ENCODE data around the gene DMRTA1. TPM values are rescaled to one million over a fixed set of nuclear protein-coding genes. Genes with fewer than 3 reads are reported as not detected.
"Not testable (repeated sequence)": the region's sequence is repeated elsewhere in the genome, so short reads cannot be mapped to it uniquely, and the experiment has no call there.

Gene DMRTA1
- total and polyA plus RNA-seq, 8 donors = 1.2 to 6.1 (median 1.8) TPM; not detected in 1

DNA sequence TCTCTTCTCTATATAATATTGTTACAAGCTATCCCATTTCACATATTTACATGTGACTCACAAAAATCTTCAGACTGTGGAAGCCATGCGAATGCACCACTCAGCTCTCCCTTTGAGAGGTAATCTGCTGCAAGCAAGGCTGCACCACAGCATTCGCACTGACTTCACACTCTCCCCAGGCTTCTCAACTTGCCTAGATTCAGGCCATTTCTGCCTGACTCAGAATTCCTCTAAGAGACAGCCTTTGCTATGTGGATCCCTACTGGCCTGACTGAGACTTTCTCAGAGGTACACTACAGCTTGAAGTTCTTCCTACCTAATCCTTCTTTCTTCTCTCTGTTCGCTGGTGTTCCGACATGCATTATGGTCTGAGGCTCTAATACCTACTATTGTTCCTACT is 21.1 kb upstream of the DMRTA1 start:
- Histone ChIP-seq H3K9me3 (no peaks in the 10 kb centered on the region), H3K4me1 (no peaks in the 10 kb centered on the region), H3K36me3 (no peaks in the 10 kb centered on the region), H3K4me3 (no peak overlapping the region), H3K27ac (no peak overlapping the region), H3K27me3 (no peaks in the 10 kb centered on the region)
- intact Hi-C loops (cut with DNase I; ENCODE audit: low total_unique reads) = no loop called here
- DNase-seq = no peak
- 75 to 89% (median 78%) methylated on average over 4 of the region's 4 CpGs for WGBS, 5 donors
- TF ChIP-seq EP300 (IDR thresholded peaks at IDR 0.05) = no peak
- no peak for TF ChIP-seq CTCF (IDR thresholded peaks at IDR 0.05)
- TF ChIP-seq POLR2A (IDR thresholded peaks at IDR 0.05) = no peak

- intact Hi-C loops (cut with DNase I; ENCODE audit: low total_unique reads) = no loop called here
- Histone ChIP-seq H3K27ac (no peak overlapping the region), H3K36me3 (no peaks in the 10 kb centered on the region), H3K9me3 (no peaks in the 10 kb centered on the region), H3K4me1 (no peaks in the 10 kb centered on the region), H3K27me3 (no peaks in the 10 kb centered on the region), H3K4me3 (no peak overlapping the region)
- 71 to 86% (median 79%) methylated on average over 5 of the region's 5 CpGs for WGBS, 5 donors
- TF ChIP-seq POLR2A (IDR thresholded peaks at IDR 0.05) (no peak), POLR2AphosphoS5 (IDR thresholded peaks at IDR 0.05) (no peak), EP300 (IDR thresholded peaks at IDR 0.05) (no peak), CTCF (IDR thresholded peaks at IDR 0.05) (no peak)
- no peak for DNase-seq
These were observed 19.3 kb upstream of the DMRTA1 start for GRCh38 chr9:22427226-22427880.

- intact Hi-C loops (cut with DNase I; ENCODE audit: low total_unique reads) = no loop called here
- WGBS, 5 donors = 82 to 94% (median 88%) methylated on average over 11 to 15 of the region's 15 CpGs
- H3K36me3 ChIP-seq = no peaks in the 10 kb centered on the region
These were observed 12.9 kb upstream of the DMRTA1 start for GRCh38 chr9:22433691-22434090.

GRCh38 chr9:22435252-22435651 is 11.4 kb upstream of the DMRTA1 start:
- intact Hi-C loops (cut with DNase I; ENCODE audit: low total_unique reads); H3K27me3 ChIP-seq; H3K27ac ChIP-seq; H3K9me3 ChIP-seq; H3K4me1 ChIP-seq; H3K36me3 ChIP-seq; DNase-seq; H3K4me3 ChIP-seq: not testable (repeated sequence)
- WGBS, 5 donors = 69 to 84% (median 79%) methylated on average over 3 of the region's 3 CpGs

More at GRCh38 chr9:22433691-22434090, 12.9 kb upstream of the DMRTA1 start:
- Histone ChIP-seq H3K27ac (no peak overlapping the region), H3K4me1 (no peaks in the 10 kb centered on the region), H3K27me3 (no peaks in the 10 kb centered on the region), H3K4me3 (no peak overlapping the region), H3K9me3 (no peaks in the 10 kb centered on the region)
- no peak for DNase-seq
- TF ChIP-seq CTCF (IDR thresholded peaks at IDR 0.05) = no peak
- no peak for TF ChIP-seq POLR2A (IDR thresholded peaks at IDR 0.05)
- TF ChIP-seq POLR2AphosphoS5 (IDR thresholded peaks at IDR 0.05) = no peak
- no peak for TF ChIP-seq EP300 (IDR thresholded peaks at IDR 0.05)

- H3K4me3 ChIP-seq; H3K27ac ChIP-seq; intact Hi-C loops (cut with DNase I; ENCODE audit: low total_unique reads); H3K27me3 ChIP-seq; H3K9me3 ChIP-seq; DNase-seq; H3K4me1 ChIP-seq; H3K36me3 ChIP-seq: not testable (repeated sequence)
- 68 to 80% (median 75%) methylated on average over 8 of the region's 8 CpGs for WGBS, 5 donors
These were observed 9.1 kb upstream of the DMRTA1 start for GRCh38 chr9:22437461-22438067.
